Measurements from ENCODE around the gene ABO. TPM values are rescaled to one million over a fixed set of nuclear protein-coding genes. Genes with fewer than 3 reads are reported as not detected.
A peak's percentile ranks its signal among the peaks of the same experiment; 100 is the strongest.

ABO gene
- total and polyA plus RNA-seq, 9 of the 15 experiments (the other 6 are each of a cell fraction or from before 2014, with no cell fraction given), result 5.0 to 21.9 (median 11.9) TPM

- TF ChIP-seq MGA (IDR thresholded peaks at IDR 0.05) (peak; percentile 69; the same call in 1 of the 2 replicates), CHD1 (IDR thresholded peaks at IDR 0.05; ENCODE audit: low read length) (peak; percentile 67), ZNF431 (CRISPR knock-in tag; IDR thresholded peaks at IDR 0.05) (no peak), HNRNPLL (IDR thresholded peaks at IDR 0.05; ENCODE audit: low read depth, low read length, poor library complexity, severe bottlenecking) (peak; percentile 27), SIN3A (IDR thresholded peaks at IDR 0.05; ENCODE audit: borderline replicate concordance in 2 of 2, control insufficient read depth in 1 of 2, low read depth in 2 of 2, low read length in 2 of 2) (0 out of 4 replicates have a peak, but pooled peaks of 1 of the 2 experiments have one; percentile 19), ZNF707 (CRISPR knock-in tag; conservative IDR thresholded peaks at IDR 0.05) (no peak), L3MBTL2 (IDR thresholded peaks at IDR 0.05) (0 out of 2 replicates have a peak, but pooled peaks have one; percentile 68), ZNF644 (tag; IDR thresholded peaks at IDR 0.05; ENCODE audit: low read depth) (peak; percentile 54; the same call in 1 of the 2 replicates), PPARD (CRISPR knock-in tag; IDR thresholded peaks at IDR 0.05) (no peak), RBM14 (IDR thresholded peaks at IDR 0.05; ENCODE audit: borderline replicate concordance, insufficient read depth, low read depth, low read length) (0 out of 2 replicates have a peak, but pooled peaks have one; percentile 82), DMBX1 (CRISPR knock-in tag; IDR thresholded peaks at IDR 0.05; ENCODE audit: borderline replicate concordance) (peak; percentile 39; the same call in 1 of the 2 replicates), NCOA6 (IDR thresholded peaks at IDR 0.05) (0 out of 2 replicates have a peak, but pooled peaks have one; percentile 33)
These were observed 531 bp downstream of the ABO start (continued) for GRCh38 chr9:133274236-133275104.

All from K562 (cell line).